AG04449 (cell line): ENCODE results near the gene U2AF2.

Experiments used
- CTCF ChIA-PET: fragments of 350-600 bp; formaldehyde crosslinking; extraction: SDS; loops from one replicate; lab custom pipeline; 2021; ENCODE audit warnings: antibody characterized with exemption; lab: Yijun Ruan, JAX
- POLR2A ChIA-PET: fragments of 400-600, 350-600 bp; formaldehyde crosslinking; extraction: SDS; loops from one replicate; lab custom pipeline; 2020; ENCODE audit warnings: antibody characterized with exemption, inconsistent platforms; lab: Yijun Ruan, JAX
- DNase-seq: peaks from one replicate; pipeline ENCODE4 v3.0.0-alpha.2; 2010; ENCODE audit warnings: low read depth, low spot score
- H3K4me3 ChIP-seq: 2 replicates; pipeline ENCODE4 v1.5.1; 2011; ENCODE audit warnings: low read depth, mild to moderate bottlenecking, control low read depth, low read length
- CTCF ChIP-seq: IDR thresholded peaks from one replicate; pipeline ENCODE4 v1.5.1; 2011; ENCODE audit warnings: mild to moderate bottlenecking, moderate library complexity, low read length, control low read depth, inconsistent platforms; ENCODE audit not compliant: insufficient read depth; ENCODE audit errors: missing control alignments

Gene U2AF2

GRCh38 chr19:55614711-55615542 is 39.9 kb upstream of the U2AF2 start:
- H3K4me3 ChIP-seq = no peak overlapping the region
- TF ChIP-seq CTCF = no peak
- DNase-seq = no peak
- POLR2A ChIA-PET = no interaction called here
- CTCF ChIA-PET = interaction anchor here (0.8 to 1.4 kb wide), 3 partner anchors 9 to 111 kb away, joined by 3 to 9 read pairs (median 5); partner anchors contain the start of gene ZNF865

- H3K4me3 ChIP-seq = no peak overlapping the region
- CTCF ChIA-PET = interaction anchor here (0.8 to 1.4 kb wide), 4 partner anchors 9 to 112 kb away, joined by 3 to 9 read pairs (median 4); partner anchors contain the start of gene ZNF865
- no peak for DNase-seq
- TF ChIP-seq CTCF = no peak
- POLR2A ChIA-PET = no interaction called here
Observed at GRCh38 chr19:55615543-55616394, 39.1 kb upstream of the U2AF2 start.

GRCh38 chr19:55616395-55616875 is 38.4 kb upstream of the U2AF2 start:
- no peak overlapping the region for H3K4me3 ChIP-seq
- ChIA-PET CTCF (interaction anchor here (1.0 to 1.4 kb wide), 3 partner anchors 10 to 112 kb away, joined by 3 to 9 read pairs (median 5); partner anchors contain the start of gene ZNF865), POLR2A (no interaction called here)
- DNase-seq = no peak
- no peak for TF ChIP-seq CTCF

GRCh38 chr19:55617426-55617825 is 37.4 kb upstream of the U2AF2 start:
- no peak for TF ChIP-seq CTCF
- CTCF ChIA-PET = interaction anchor here (4.2 to 5.4 kb wide), 2 partner anchors 11 to 15 kb away, joined by 43 to 53 read pairs; partner anchors contain the start of gene ZNF865
- H3K4me3 ChIP-seq = no peak overlapping the region
- POLR2A ChIA-PET = interaction anchor here (1.5 kb wide), 1 partner anchor 11 kb away, joined by 4 read pairs; no protein-coding TSS in a partner anchor
- no peak for DNase-seq

GRCh38 chr19:55618426-55618825 is 36.4 kb upstream of the U2AF2 start:
- POLR2A ChIA-PET = interaction anchor here (1.5 kb wide), 1 partner anchor 12 kb away, joined by 4 read pairs; no protein-coding TSS in a partner anchor
- no peak for DNase-seq
- CTCF ChIA-PET = interaction anchor here (1.8 to 5.4 kb wide), 4 partner anchors 12 to 114 kb away, joined by 5 to 53 read pairs (median 28); partner anchors contain the start of gene ZNF865
- no peak overlapping the region for H3K4me3 ChIP-seq
- no peak for TF ChIP-seq CTCF
